K562 (cell line): Measurements from ENCODE around the gene CPN2.

Experiments used
- CBX2 ChIP-seq: fragments of 200-600 bp; sonication (generic); IDR thresholded peaks from one replicate; pipeline ENCODE4 v1.6.1; 2012; ENCODE audit warnings: mild to moderate bottlenecking, low read length, inconsistent platforms; ENCODE audit not compliant: insufficient read depth, poor library complexity, severe bottlenecking
- CHCHD3 ChIP-seq: fragments of 250-450 bp; sonication (Bioruptor Pico); IDR thresholded peaks from 2 replicates; pipeline ENCODE4 v2.1.2; 2022; ENCODE audit warnings: mild to moderate bottlenecking
- HDAC2 ChIP-seq: fragments of 450-650 bp; IDR thresholded peaks from 2 replicates; pipeline ENCODE4 v1.6.1; 2016; ENCODE audit warnings: mild to moderate bottlenecking
- HOXB6 ChIP-seq: fragments of 250-450 bp; sonication (Bioruptor Pico); IDR thresholded peaks from 2 replicates; pipeline ENCODE4 v1.5.1; 2022; ENCODE audit warnings: mild to moderate bottlenecking, borderline replicate concordance
- MAFK ChIP-seq: IDR thresholded peaks from 2 replicates; pipeline ENCODE4 v1.6.1; 2011; ENCODE audit warnings: low read length, improper control_type of control experiment
- MEF2A ChIP-seq: IDR thresholded peaks from 2 replicates; pipeline ENCODE4 v1.6.1; 2011; ENCODE audit warnings: low read depth, mild to moderate bottlenecking, low read length, moderate library complexity; ENCODE audit not compliant: control insufficient read depth
- PATZ1 ChIP-seq: fragments of 250-450 bp; sonication (Bioruptor Pico); IDR thresholded peaks from 2 replicates; pipeline ENCODE4 v1.5.0; 2020; ENCODE audit warnings: mild to moderate bottlenecking, borderline replicate concordance
- POLR2G ChIP-seq: fragments of 200-400 bp; formaldehyde crosslinking; IDR thresholded peaks from 2 replicates; pipeline ENCODE4 v1.6.1; 2017; ENCODE audit warnings: low read depth, mild to moderate bottlenecking, antibody characterized with exemption, low read length, moderate library complexity
- TF ChIP-seq, protein P1 (sequence below), 2 experiments: fragments of 200-800 bp in 1 of 2; sonication (Bioruptor generic) in 1 of 2; sonication (generic) in 1 of 2; formaldehyde crosslinking in 1 of 2; IDR thresholded peaks in 1 of 2; conservative IDR thresholded peaks in 1 of 2; 2 replicates each; pipeline versions ENCODE4 v1.5.0 to v1.6.1; 2016 to 2020; ENCODE audit warnings: missing compliant biosample characterization in 1 of 2, missing genetic modification characterization in 1 of 2, missing genetic modification reagents in 1 of 2

DNA sequence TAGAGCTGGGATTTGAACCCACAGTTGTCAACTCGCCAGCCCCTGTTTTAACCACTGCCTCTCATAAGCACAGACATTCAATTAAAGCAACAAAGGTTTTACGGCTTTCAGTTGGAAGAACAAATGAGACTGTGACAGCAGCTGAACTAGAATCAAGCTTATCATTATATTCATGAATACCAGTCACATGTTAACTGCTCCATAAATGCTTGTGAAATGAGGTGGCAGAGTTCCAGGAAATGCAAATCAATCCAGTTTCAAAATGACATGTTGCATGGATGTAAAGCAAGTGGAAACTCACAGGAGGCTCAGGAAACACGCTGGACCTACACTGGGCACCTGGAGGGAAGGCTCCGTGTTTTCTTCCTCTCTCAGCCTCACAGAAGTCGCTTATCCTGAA lies 44.1 kb upstream of the CPN2 start:
- no peak for TF ChIP-seq MAFK
- no peak for TF ChIP-seq POLR2G
- no peak for TF ChIP-seq CHCHD3 (CRISPR knock-in tag)
- no peak for TF ChIP-seq HDAC2
- TF ChIP-seq, protein P1, sequence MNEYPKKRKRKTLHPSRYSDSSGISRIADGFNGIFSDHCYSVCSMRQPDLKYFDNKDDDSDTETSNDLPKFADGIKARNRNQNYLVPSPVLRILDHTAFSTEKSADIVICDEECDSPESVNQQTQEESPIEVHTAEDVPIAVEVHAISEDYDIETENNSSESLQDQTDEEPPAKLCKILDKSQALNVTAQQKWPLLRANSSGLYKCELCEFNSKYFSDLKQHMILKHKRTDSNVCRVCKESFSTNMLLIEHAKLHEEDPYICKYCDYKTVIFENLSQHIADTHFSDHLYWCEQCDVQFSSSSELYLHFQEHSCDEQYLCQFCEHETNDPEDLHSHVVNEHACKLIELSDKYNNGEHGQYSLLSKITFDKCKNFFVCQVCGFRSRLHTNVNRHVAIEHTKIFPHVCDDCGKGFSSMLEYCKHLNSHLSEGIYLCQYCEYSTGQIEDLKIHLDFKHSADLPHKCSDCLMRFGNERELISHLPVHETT (CRISPR knock-in tag; conservative IDR thresholded peaks at IDR 0.05 in 1 of 2, IDR thresholded peaks at IDR 0.05 in 1 of 2): no peak
- TF ChIP-seq PATZ1 (CRISPR knock-in tag): no peak
- no peak for TF ChIP-seq MEF2A
- TF ChIP-seq CBX2: no peak
- no peak for TF ChIP-seq HOXB6 (CRISPR knock-in tag)
